Fibroblast of villous mesenchyme (primary cell): ENCODE data around the gene CDC42BPB. TPM values are rescaled to one million over a fixed set of nuclear protein-coding genes. Genes with fewer than 3 reads are reported as not detected.

Source experiments
- DNase-seq: peaks from one replicate; pipeline ENCODE4 v3.0.0-alpha.2; 2010; ENCODE audit warnings: low read depth
- H3K4me3 ChIP-seq: 2 replicates; pipeline ENCODE4 v1.5.1; 2011; ENCODE audit warnings: low read depth, mild to moderate bottlenecking, low read length
- CTCF ChIP-seq: IDR thresholded peaks from 2 replicates; pipeline ENCODE4 v1.5.1; 2012; ENCODE audit warnings: low read depth, mild to moderate bottlenecking, low read length; ENCODE audit not compliant: insufficient read depth
- total RNA-seq: library from RNA; depleted of rRNA; stranded (reverse); fragments of >200 nt; gene quantifications from 2 replicates; pipeline ENCODE4 v1.2.3, GENCODE V29; 2012

The CDC42BPB gene
- total RNA-seq, 1 donor: 122 TPM

- no peak for DNase-seq
- H3K4me3 ChIP-seq: no peak overlapping the region
- no peak for TF ChIP-seq CTCF
Observed at GRCh38 chr14:102913341-102914211, 143.8 kb downstream of the CDC42BPB start.

- no peak for TF ChIP-seq CTCF
- H3K4me3 ChIP-seq: no peak overlapping the region
- no peak for DNase-seq
Observed at GRCh38 chr14:102911991-102912761, 145.2 kb downstream of the CDC42BPB start.

GRCh38 chr14:102911541-102911951 lies 145.8 kb downstream of the CDC42BPB start:
- no peak overlapping the region for H3K4me3 ChIP-seq
- no peak for TF ChIP-seq CTCF
- no peak for DNase-seq

GRCh38 chr14:102910442-102910841 lies 146.9 kb downstream of the CDC42BPB start:
- DNase-seq: no peak
- H3K4me3 ChIP-seq: no peak overlapping the region
- TF ChIP-seq CTCF: no peak

- no peak for DNase-seq
- no peak for TF ChIP-seq CTCF
- no peak overlapping the region for H3K4me3 ChIP-seq
Observed at GRCh38 chr14:102909911-102910310, 147.4 kb downstream of the CDC42BPB start.

- no peak overlapping the region for H3K4me3 ChIP-seq
- no peak for TF ChIP-seq CTCF
- no peak for DNase-seq
Observed at GRCh38 chr14:102909462-102909861, 147.9 kb downstream of the CDC42BPB start.
